Stimulated activated CD4-positive, alpha-beta T cell treated with anti-CD3 and anti-CD28 coated beads, Interleukin-4, amount 100 ng/mL, for 4 hours (primary cell): Measurements from ENCODE around the gene GPR52.
"Not testable (repeated sequence)": the region's sequence is repeated elsewhere in the genome, so short reads cannot be mapped to it uniquely, and the experiment has no call there.

Experiments
- DNase-seq, 2 experiments: peaks; one replicate each; pipeline ENCODE4 v3.0.0-alpha.2; 2020

Gene GPR52

GRCh38 chr1:174447866-174448530 lies at the start of gene GPR52:
Gene GPR52 (plus strand): TSS chr1:174447964. CDS start chr1:174448112, 148 bp downstream.
- no peak for DNase-seq

- no peak for DNase-seq
Measured at GRCh38 chr1:174398246-174398645, 49.5 kb upstream of the GPR52 start.

GRCh38 chr1:174399211-174399610 lies 48.6 kb upstream of the GPR52 start:
- no peak for DNase-seq

GRCh38 chr1:174401075-174401474 lies 46.7 kb upstream of the GPR52 start:
- DNase-seq, result no peak

- DNase-seq, result no peak
Measured at GRCh38 chr1:174405219-174405618, 42.5 kb upstream of the GPR52 start.

GRCh38 chr1:174406421-174406820 lies 41.3 kb upstream of the GPR52 start:
- no peak for DNase-seq

- DNase-seq, result no peak
Measured at GRCh38 chr1:174407665-174408064, 40.1 kb upstream of the GPR52 start.

- no peak for DNase-seq
Measured at GRCh38 chr1:174408146-174408545, 39.6 kb upstream of the GPR52 start.

- DNase-seq, result not testable (repeated sequence)
Measured at GRCh38 chr1:174409801-174410200, 38.0 kb upstream of the GPR52 start.

GRCh38 chr1:174413632-174414031 lies 34.1 kb upstream of the GPR52 start:
- no peak for DNase-seq

GRCh38 chr1:174414203-174414602 lies 33.6 kb upstream of the GPR52 start:
- DNase-seq, result no peak

- DNase-seq, result no peak
Measured at GRCh38 chr1:174415506-174415905, 32.3 kb upstream of the GPR52 start.

GRCh38 chr1:174417921-174418320 lies 29.8 kb upstream of the GPR52 start:
- no peak for DNase-seq

GRCh38 chr1:174425121-174425520 lies 22.6 kb upstream of the GPR52 start:
- DNase-seq, result no peak

GRCh38 chr1:174426153-174426552 lies 21.6 kb upstream of the GPR52 start:
- DNase-seq, result no peak

- no peak for DNase-seq
Measured at GRCh38 chr1:174428033-174428432, 19.7 kb upstream of the GPR52 start.

- no peak for DNase-seq
Measured at GRCh38 chr1:174428739-174429138, 19.0 kb upstream of the GPR52 start.

- DNase-seq, result no peak
Measured at GRCh38 chr1:174433451-174433850, 14.3 kb upstream of the GPR52 start.

- DNase-seq, result no peak
Measured at GRCh38 chr1:174445351-174445750, 2.4 kb upstream of the GPR52 start.

- no peak for DNase-seq
Measured at GRCh38 chr1:174445817-174446216, 1.9 kb upstream of the GPR52 start.

- no peak for DNase-seq
Measured at GRCh38 chr1:174448531-174448883, 743 bp downstream of the GPR52 start.

GRCh38 chr1:174448974-174449373 lies 1.2 kb downstream of the GPR52 start:
- no peak for DNase-seq

GRCh38 chr1:174451408-174451807 lies 3.6 kb downstream of the GPR52 start:
- DNase-seq, result no peak

- DNase-seq, result no peak
Measured at GRCh38 chr1:174465855-174466254, 18.1 kb downstream of the GPR52 start.

GRCh38 chr1:174466607-174467006 lies 18.8 kb downstream of the GPR52 start:
- no peak for DNase-seq
